ENCODE data around the gene ERGIC3.

- TF ChIP-seq CTCF (IDR thresholded peaks at IDR 0.05; ENCODE audit: poor library complexity) (no peak), EZH2 (IDR thresholded peaks at IDR 0.05; ENCODE audit: borderline replicate concordance) (no peak)
Measured at GRCh38 chr20:35518955-35519354, 22.9 kb upstream of the ERGIC3 start.

Measured in hepatocyte (in vitro differentiated cells).